ENCODE results near the gene ROR1.

Gene ROR1

GRCh38 chr1:64162804-64163203 lies 389.0 kb downstream of the ROR1 start:
- DNase-seq, result no peak

GRCh38 chr1:64163431-64163830 lies 389.6 kb downstream of the ROR1 start:
- DNase-seq, result no peak

GRCh38 chr1:64163970-64164369 lies 390.2 kb downstream of the ROR1 start:
- no peak for DNase-seq

GRCh38 chr1:64166629-64167028 lies 392.8 kb downstream of the ROR1 start:
- DNase-seq, result no peak

- DNase-seq, result no peak
Measured at GRCh38 chr1:64167176-64167575, 393.4 kb downstream of the ROR1 start.

GRCh38 chr1:64171246-64171645 lies 397.4 kb downstream of the ROR1 start:
- no peak for DNase-seq

- no peak for DNase-seq
Measured at GRCh38 chr1:64171797-64172281, 398.0 kb downstream of the ROR1 start.

- DNase-seq, result no peak
Measured at GRCh38 chr1:64172458-64172983, 398.7 kb downstream of the ROR1 start.

GRCh38 chr1:64173336-64173940 lies 399.6 kb downstream of the ROR1 start:
- no peak for DNase-seq

GRCh38 chr1:64175639-64176038 lies 401.8 kb downstream of the ROR1 start:
- no peak for DNase-seq

GRCh38 chr1:64176659-64177058 lies 402.8 kb downstream of the ROR1 start:
- DNase-seq, result no peak

- no peak for DNase-seq
Measured at GRCh38 chr1:64179588-64179987, 405.8 kb downstream of the ROR1 start.

- DNase-seq, result no peak
Measured at GRCh38 chr1:64182207-64182606, 408.4 kb downstream of the ROR1 start.

- no peak for DNase-seq
Measured at GRCh38 chr1:64183395-64184002, 409.7 kb downstream of the ROR1 start.

- DNase-seq, result no peak
Measured at GRCh38 chr1:64184003-64184440, 410.2 kb downstream of the ROR1 start.

- DNase-seq, result no peak
Measured at GRCh38 chr1:64186138-64186897, 412.5 kb downstream of the ROR1 start.

GRCh38 chr1:64186898-64187280 lies 413.1 kb downstream of the ROR1 start:
- no peak for DNase-seq

- no peak for DNase-seq
Measured at GRCh38 chr1:64187646-64188045, 413.8 kb downstream of the ROR1 start.

GRCh38 chr1:64192290-64192689 lies 418.5 kb downstream of the ROR1 start:
- DNase-seq, result no peak

GRCh38 chr1:64194168-64195080 lies 420.6 kb downstream of the ROR1 start:
- no peak for DNase-seq

- DNase-seq, result no peak
Measured at GRCh38 chr1:64195081-64195395, 421.2 kb downstream of the ROR1 start.

- DNase-seq, result no peak
Measured at GRCh38 chr1:64196074-64196870, 422.5 kb downstream of the ROR1 start.

Measured in NCI-H187 treated with DMSO at 0.1 percent for 48 hours (cell line).